GM12891 (cell line): ENCODE measurements around the gene ACSL1.
"Not testable (repeated sequence)": the region's sequence is repeated elsewhere in the genome, so short reads cannot be mapped to it uniquely, and the experiment has no call there.

Source experiments
- POLR2A ChIP-seq: IDR thresholded peaks from 2 replicates; pipeline ENCODE4 v1.6.1; 2011; ENCODE audit warnings: low read depth, low read length, control low read depth
- POLR2AphosphoS5 ChIP-seq: IDR thresholded peaks from 2 replicates; pipeline ENCODE4 v1.6.1; 2011; ENCODE audit warnings: low read depth, low read length, control low read depth
- POU2F2 ChIP-seq: IDR thresholded peaks from 2 replicates; pipeline ENCODE4 v1.6.1; 2011; ENCODE audit warnings: low read depth, mild to moderate bottlenecking, control low read depth, low read length, moderate library complexity

GRCh38 chr4:184839075-184839399 is 13.3 kb upstream of the ACSL1 start:
- not testable (repeated sequence) for TF ChIP-seq POLR2A, POLR2AphosphoS5, POU2F2
